Retinal pigment epithelial cell (primary cell): ENCODE measurements around the gene ZACN.

Experiments
- DNase-seq: peaks from one replicate; pipeline ENCODE4 v3.0.0-alpha.2; 2010; ENCODE audit warnings: low read depth
- H3K4me3 ChIP-seq: 2 replicates; pipeline ENCODE4 v1.5.1; 2011; ENCODE audit warnings: mild to moderate bottlenecking, low read length, control low read depth, moderate library complexity
- TF ChIP-seq, protein P1 (sequence below): conservative IDR thresholded peaks from 2 replicates; pipeline ENCODE4 v1.5.1; 2011; ENCODE audit warnings: low read depth, low read length, control low read depth, inconsistent platforms

The ZACN gene

GRCh38 chr17:76107509-76107908 is 28.5 kb downstream of the ZACN start:
- no peak for DNase-seq
- no peak overlapping the region for H3K4me3 ChIP-seq
- TF ChIP-seq, protein P1, sequence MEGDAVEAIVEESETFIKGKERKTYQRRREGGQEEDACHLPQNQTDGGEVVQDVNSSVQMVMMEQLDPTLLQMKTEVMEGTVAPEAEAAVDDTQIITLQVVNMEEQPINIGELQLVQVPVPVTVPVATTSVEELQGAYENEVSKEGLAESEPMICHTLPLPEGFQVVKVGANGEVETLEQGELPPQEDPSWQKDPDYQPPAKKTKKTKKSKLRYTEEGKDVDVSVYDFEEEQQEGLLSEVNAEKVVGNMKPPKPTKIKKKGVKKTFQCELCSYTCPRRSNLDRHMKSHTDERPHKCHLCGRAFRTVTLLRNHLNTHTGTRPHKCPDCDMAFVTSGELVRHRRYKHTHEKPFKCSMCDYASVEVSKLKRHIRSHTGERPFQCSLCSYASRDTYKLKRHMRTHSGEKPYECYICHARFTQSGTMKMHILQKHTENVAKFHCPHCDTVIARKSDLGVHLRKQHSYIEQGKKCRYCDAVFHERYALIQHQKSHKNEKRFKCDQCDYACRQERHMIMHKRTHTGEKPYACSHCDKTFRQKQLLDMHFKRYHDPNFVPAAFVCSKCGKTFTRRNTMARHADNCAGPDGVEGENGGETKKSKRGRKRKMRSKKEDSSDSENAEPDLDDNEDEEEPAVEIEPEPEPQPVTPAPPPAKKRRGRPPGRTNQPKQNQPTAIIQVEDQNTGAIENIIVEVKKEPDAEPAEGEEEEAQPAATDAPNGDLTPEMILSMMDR, result peak; percentile 30

- no peak overlapping the region for H3K4me3 ChIP-seq
- DNase-seq, result no peak
- TF ChIP-seq, protein P1, result no peak
These were observed 33.0 kb downstream of the ZACN start for GRCh38 chr17:76111956-76112355.

GRCh38 chr17:76115138-76115754 is 36.3 kb downstream of the ZACN start:
- TF ChIP-seq, protein P1, result no peak
- DNase-seq, result no peak
- no peak overlapping the region for H3K4me3 ChIP-seq

DNA sequence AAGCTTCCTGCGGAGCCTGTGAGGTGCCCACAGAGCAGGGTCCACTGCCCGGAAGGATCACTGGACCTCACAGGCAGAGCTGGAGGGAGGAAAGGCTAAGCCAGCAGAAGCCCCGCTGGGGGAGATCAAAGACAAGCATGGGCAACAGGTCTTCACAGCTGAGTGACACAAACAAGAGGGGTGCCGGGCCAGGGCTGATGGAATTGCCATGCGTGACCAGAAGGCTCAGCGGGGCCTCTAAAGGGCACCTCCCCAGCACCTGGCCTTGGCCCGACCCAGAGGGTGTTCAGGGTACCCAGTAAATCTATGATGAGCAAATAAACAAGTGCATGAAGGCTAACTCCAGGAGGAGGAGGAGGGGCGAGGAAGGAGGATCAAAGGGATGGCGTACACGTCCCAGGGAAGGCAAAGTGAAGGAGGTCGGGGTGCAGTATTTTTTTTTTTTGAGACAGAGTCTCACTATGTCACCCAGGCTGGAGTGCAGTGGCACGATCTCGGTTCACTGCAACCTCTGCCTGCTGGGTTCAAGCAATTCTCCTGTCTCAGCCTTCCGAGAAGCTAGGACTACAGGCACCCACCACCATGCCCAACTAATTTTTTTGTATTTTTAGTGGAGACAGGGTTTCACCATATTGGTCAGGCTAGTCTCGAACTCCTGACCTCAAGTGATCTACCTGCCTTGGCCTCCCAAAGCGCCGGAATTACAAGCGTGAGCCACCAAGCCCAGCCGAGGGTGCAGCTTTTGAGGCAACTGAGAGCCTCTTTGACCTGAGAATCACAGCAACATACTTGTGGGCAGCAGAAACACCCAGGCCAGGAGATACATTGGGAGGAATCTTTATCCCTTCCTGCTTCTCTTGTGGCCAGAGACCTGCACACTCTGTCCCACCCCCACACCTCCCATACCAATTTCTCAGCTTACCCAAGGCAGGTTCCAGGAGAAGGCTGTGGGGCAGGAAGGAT is 40.7 kb downstream of the ZACN start:
- TF ChIP-seq, protein P1, result no peak
- DNase-seq, result no peak
- no peak overlapping the region for H3K4me3 ChIP-seq

DNA sequence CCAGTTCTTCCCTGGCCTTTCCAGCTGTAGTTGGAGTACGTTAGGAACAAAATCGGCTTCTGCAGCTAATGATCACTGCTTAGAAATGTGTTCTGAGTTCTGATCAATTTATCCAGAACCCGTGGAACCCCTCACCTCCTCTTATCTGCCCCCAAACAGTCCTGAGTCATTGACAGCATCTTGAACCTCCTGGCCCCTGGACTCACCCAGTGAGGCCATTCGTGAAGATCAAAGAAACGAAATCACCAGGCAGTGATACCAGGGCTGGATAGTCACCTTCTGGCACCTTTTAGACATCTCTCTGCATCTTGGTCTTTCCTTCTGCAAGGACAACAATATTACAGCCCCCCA is 41.7 kb downstream of the ZACN start:
- TF ChIP-seq, protein P1, result no peak
- no peak for DNase-seq
- H3K4me3 ChIP-seq, result no peak overlapping the region

DNA sequence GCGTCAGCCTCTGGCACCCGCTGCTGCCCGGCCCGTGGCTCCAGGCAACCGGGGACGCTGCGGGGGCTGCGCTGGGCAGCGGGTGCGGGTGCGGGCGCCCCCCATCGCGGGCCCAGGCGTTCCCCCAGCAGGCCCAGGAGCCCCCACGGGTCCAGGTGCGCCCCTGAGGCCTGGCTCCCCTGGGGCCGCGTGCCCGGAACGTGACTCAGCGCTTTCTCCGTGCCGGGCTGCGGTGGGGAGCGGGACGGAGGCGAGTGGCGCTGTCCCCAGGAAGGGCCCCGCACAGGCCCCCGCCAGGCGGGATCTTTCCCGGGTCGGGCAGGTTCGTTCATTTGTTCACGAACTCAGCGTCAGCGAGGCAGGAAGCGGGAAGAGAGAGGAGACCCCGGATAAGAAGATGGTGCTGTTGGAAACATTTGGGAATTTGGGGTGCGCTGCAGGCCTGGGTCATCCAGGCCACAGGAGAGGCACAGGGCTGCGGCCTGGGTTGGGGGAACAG is 43.0 kb downstream of the ZACN start:
- DNase-seq, result no peak
- TF ChIP-seq, protein P1, result no peak
- peak overlapping the region; percentile 19 for H3K4me3 ChIP-seq
